Brain pericyte (primary cell): Measurements from ENCODE around the gene MARS1.
"Not testable (repeated sequence)": the region's sequence is repeated elsewhere in the genome, so short reads cannot be mapped to it uniquely, and the experiment has no call there.

Experiments
- DNase-seq: peaks from one replicate; pipeline ENCODE4 v3.0.0-alpha.2; 2012; ENCODE audit warnings: low read depth, low spot score

Gene MARS1

GRCh38 chr12:57487597-57488401 lies at the start of gene MARS1:
Gene MARS1 (plus strand): TSS chr12:57488068. CDS start chr12:57488091, 23 bp downstream.
- DNase-seq = peak; percentile 81

GRCh38 chr12:57438400-57438799 lies 49.5 kb upstream of the MARS1 start:
- no peak for DNase-seq

GRCh38 chr12:57439762-57440266 lies 48.1 kb upstream of the MARS1 start:
- no peak for DNase-seq

- DNase-seq = not testable (repeated sequence)
Measured at GRCh38 chr12:57441393-57441792, 46.5 kb upstream of the MARS1 start.

- DNase-seq = no peak
Measured at GRCh38 chr12:57441846-57442427, 45.9 kb upstream of the MARS1 start.

GRCh38 chr12:57444337-57444736 lies 43.5 kb upstream of the MARS1 start:
- DNase-seq = not testable (repeated sequence)

GRCh38 chr12:57444744-57445143 lies 43.1 kb upstream of the MARS1 start:
- DNase-seq = no peak

GRCh38 chr12:57446292-57446960 lies 41.4 kb upstream of the MARS1 start:
- no peak for DNase-seq

- no peak for DNase-seq
Measured at GRCh38 chr12:57448669-57449068, 39.2 kb upstream of the MARS1 start.

- no peak for DNase-seq
Measured at GRCh38 chr12:57449375-57449774, 38.5 kb upstream of the MARS1 start.

- no peak for DNase-seq
Measured at GRCh38 chr12:57450057-57450456, 37.8 kb upstream of the MARS1 start.

- DNase-seq = no peak
Measured at GRCh38 chr12:57451233-57451778, 36.6 kb upstream of the MARS1 start.

- DNase-seq = no peak
Measured at GRCh38 chr12:57452181-57452936, 35.5 kb upstream of the MARS1 start.

- DNase-seq = no peak
Measured at GRCh38 chr12:57452937-57453509, 34.8 kb upstream of the MARS1 start.

- DNase-seq = no peak
Measured at GRCh38 chr12:57454213-57454565, 33.7 kb upstream of the MARS1 start.

GRCh38 chr12:57454566-57455373 lies 33.1 kb upstream of the MARS1 start, which contains the start of gene INHBE:
Gene INHBE (plus strand): TSS chr12:57455307. CDS start chr12:57455537, 230 bp downstream.
- no peak for DNase-seq

- DNase-seq = no peak
Measured at GRCh38 chr12:57455374-57456144, 32.3 kb upstream of the MARS1 start.

- DNase-seq = no peak
Measured at GRCh38 chr12:57456145-57456700, 31.6 kb upstream of the MARS1 start.
